Endothelial cell of umbilical vein (primary cell): Measurements from ENCODE around the gene COL9A3. TPM values are rescaled to one million over a fixed set of nuclear protein-coding genes. Genes with fewer than 3 reads are reported as not detected.

Experiments
- BruUV-seq: library from RNA; stranded (reverse); fragments of 400-500 nt; replicated peaks from 2 replicates; lab custom pipeline; 2021; lab: Mats Ljungman, UMichigan
- CTCF ChIA-PET: fragments of 300-600, 350-600 bp; sonication (Branson Sonifier 250); formaldehyde crosslinking; loops from one replicate; lab custom pipeline; 2021; ENCODE audit warnings: antibody characterized with exemption, inconsistent platforms; lab: Charles Lee
- POLR2A ChIA-PET: fragments of 300-600, 350-600 bp; sonication (Branson Sonifier 250); formaldehyde crosslinking; loops from one replicate; lab custom pipeline; 2021; ENCODE audit warnings: antibody characterized with exemption, inconsistent platforms; lab: Charles Lee
- DNase-seq: peaks from one replicate; pipeline ENCODE4 v3.0.0-alpha.2; 2011; ENCODE audit warnings: low read depth, low spot score
- FAIRE-seq: peaks from 2 replicates; lab custom pipeline; 2011; peaks lifted over from hg19 to GRCh38; lab: Jason Lieb, UNC
- H2AFZ ChIP-seq: 2 replicates; pipeline ENCODE4 v1.6.0; 2012; ENCODE audit warnings: low read depth, low read length, control low read depth, inconsistent platforms
- H3K27ac ChIP-seq: 2 replicates; pipeline ENCODE4 v1.5.1; 2011; ENCODE audit warnings: low read depth, mild to moderate bottlenecking, control low read depth, low read length, moderate library complexity; ENCODE audit not compliant: insufficient read depth
- H3K27me3 ChIP-seq, 2 experiments: 2 replicates each; pipeline versions ENCODE4 v1.6.0 to v1.6.1; 2011; ENCODE audit warnings: low read length in 2 of 2, mixed read lengths in 1 of 2; ENCODE audit not compliant: control insufficient read depth in 2 of 2, insufficient read depth in 2 of 2
- H3K36me3 ChIP-seq, 2 experiments: 2 replicates in 1 of 2; 3 replicates in 1 of 2; pipeline ENCODE4 v1.5.1; 2011; ENCODE audit warnings: low read length in 2 of 2, mild to moderate bottlenecking in 1 of 2, moderate library complexity in 1 of 2; ENCODE audit not compliant: control insufficient read depth in 2 of 2, insufficient read depth in 2 of 2; ENCODE audit errors: extremely low read depth in 1 of 2
- H3K4me1 ChIP-seq: 3 replicates; pipeline ENCODE4 v1.5.1; 2011; ENCODE audit warnings: mild to moderate bottlenecking, low read length; ENCODE audit not compliant: control insufficient read depth, insufficient read depth; ENCODE audit errors: extremely low read depth
- H3K4me2 ChIP-seq: 2 replicates; pipeline ENCODE4 v1.6.1; 2011; ENCODE audit warnings: low read length, control low read depth, mixed read lengths; ENCODE audit not compliant: insufficient read depth
- H3K4me3 ChIP-seq, 3 experiments: fragments of 200-600 bp in 1 of 3; sonication (generic), shearing (Covaris generic) in 1 of 3; replicated peaks in 1 of 3; 2 replicates each; pipeline ENCODE4 v1.5.1; 2011 to 2016; ENCODE audit warnings: control low read depth in 3 of 3, low read length in 3 of 3, mild to moderate bottlenecking in 2 of 3, inconsistent platforms in 1 of 3, low read depth in 1 of 3, moderate library complexity in 1 of 3; ENCODE audit not compliant: insufficient read depth in 1 of 3
- H3K79me2 ChIP-seq: 2 replicates; pipeline ENCODE4 v1.6.0; 2012; ENCODE audit warnings: low read length, inconsistent platforms; ENCODE audit not compliant: control insufficient read depth, insufficient read depth
- H3K9ac ChIP-seq: replicated peaks from 2 replicates; pipeline ENCODE3; 2011; ENCODE audit warnings: low read length, control low read depth; ENCODE audit not compliant: insufficient read depth; ENCODE audit errors: extremely low read depth
- H3K9me1 ChIP-seq: replicated peaks from 3 replicates; pipeline ENCODE4 v1.6.0; 2011; ENCODE audit warnings: mild to moderate bottlenecking, low read length; ENCODE audit not compliant: control insufficient read depth, insufficient read depth; ENCODE audit errors: extremely low read depth
- H3K9me3 ChIP-seq: replicated peaks from 2 replicates; pipeline ENCODE4 v1.5.1; 2012; ENCODE audit warnings: low read length, inconsistent platforms; ENCODE audit not compliant: control insufficient read depth, insufficient read depth
- H4K20me1 ChIP-seq: replicated peaks from 2 replicates; pipeline ENCODE3; 2011; ENCODE audit warnings: mild to moderate bottlenecking, low read length; ENCODE audit not compliant: control insufficient read depth, insufficient read depth; ENCODE audit errors: extremely low read depth
- CTCF ChIP-seq, 2 donors: IDR thresholded peaks; 1 replicate in 1 of 2; 2 replicates in 1 of 2; pipeline ENCODE4 v1.5.1; 2011; ENCODE audit warnings: low read length in 2 of 2, mild to moderate bottlenecking in 2 of 2, moderate library complexity in 2 of 2, control low read depth in 1 of 2, inconsistent platforms in 1 of 2, low read depth in 1 of 2; ENCODE audit not compliant: insufficient read depth in 1 of 2; ENCODE audit errors: extremely low read depth in 1 of 2
- EZH2 ChIP-seq: IDR thresholded peaks from 2 replicates; pipeline ENCODE4 v1.6.1; 2012; ENCODE audit warnings: borderline replicate concordance, low read depth, mild to moderate bottlenecking, moderate library complexity, low read length, inconsistent platforms; ENCODE audit not compliant: severe bottlenecking
- FOS ChIP-seq: IDR thresholded peaks from 2 replicates; pipeline ENCODE4 v1.6.1; 2011; ENCODE audit warnings: mild to moderate bottlenecking, low read length, moderate library complexity, borderline replicate concordance; ENCODE audit not compliant: insufficient read depth
- GATA2 ChIP-seq: IDR thresholded peaks from 2 replicates; pipeline ENCODE4 v1.7.0; 2011; ENCODE audit warnings: low read depth, mild to moderate bottlenecking, moderate library complexity, mixed read lengths, low read length; ENCODE audit not compliant: insufficient read length, insufficient read depth
- JUN ChIP-seq: IDR thresholded peaks from 2 replicates; pipeline ENCODE4 v1.6.1; 2011; ENCODE audit warnings: borderline replicate concordance, low read depth; ENCODE audit not compliant: insufficient read length, insufficient read depth
- MAX ChIP-seq: IDR thresholded peaks from 2 replicates; pipeline ENCODE4 v1.6.1; 2011; ENCODE audit not compliant: insufficient read depth, insufficient read length
- MYC ChIP-seq: IDR thresholded peaks from one replicate; pipeline ENCODE4 v1.6.1; 2011; ENCODE audit warnings: mild to moderate bottlenecking, low read depth, low read length
- POLR2A ChIP-seq: IDR thresholded peaks from 2 replicates; pipeline ENCODE4 v1.6.1; 2012; ENCODE audit warnings: low read depth, mild to moderate bottlenecking, control low read depth, low read length
- POLR2AphosphoS5 ChIP-seq: IDR thresholded peaks from 2 replicates; pipeline ENCODE4 v1.6.1; 2012; ENCODE audit warnings: low read depth, mild to moderate bottlenecking, control low read depth, low read length, moderate library complexity; ENCODE audit not compliant: insufficient read depth
- dilution Hi-C: fragments of 300-500 bp; cut with MboI; formaldehyde crosslinking; loops from one replicate; pipeline ENCODE4 v1.15.0; 2019; ENCODE audit warnings: low sequenced_read_pairs; ENCODE audit not compliant: extremely low pct_ligation_motif_present
- intact Hi-C: fragments of 100-400 bp; cut with micrococcal nuclease; formaldehyde crosslinking; loops from one replicate; pipeline ENCODE4 v1.10.0; 2022
- polyA plus RNA-seq, 4 experiments: library from polyadenylated mRNA; depleted of rRNA in 3 of 4; stranded (reverse) in 3 of 4; unstranded in 1 of 4; fragments of >200 nt; gene quantifications; 2 replicates each; pipeline versions ENCODE4 v1.2.1 to v1.2.3, GENCODE V29; 2011 to 2012; ENCODE audit warnings: missing spikeins in 1 of 4
- total RNA-seq: library from RNA; stranded (reverse); gene quantifications from 2 replicates; pipeline ENCODE4 v1.2.3, GENCODE V29; 2021

COL9A3 gene
- total and polyA plus RNA-seq, 2 donors (not counting 3 experiments of a cell fraction or from before 2014, with no cell fraction given): 0.46 to 0.60 TPM

- POLR2A ChIA-PET: no interaction called here
- no TSS peak for BruUV-seq
- H3K9me3 ChIP-seq: no peaks in the 10 kb centered on the region
- intact Hi-C loops (no loop called here), dilution Hi-C loops (no loop called here)
- FAIRE-seq (no peak), DNase-seq (no peak)
- CTCF ChIA-PET: interaction anchor here (1.0 to 1.6 kb wide), 7 partner anchors 10 to 148 kb away, joined by 3 to 9 read pairs (median 4); no protein-coding TSS in a partner anchor
- peaks cover 0 to 3% of the 10 kb centered on the region in 2 experiments for H3K27me3 ChIP-seq
- H2AFZ ChIP-seq: peak overlapping the region; percentile 83
- H3K36me3 ChIP-seq: peaks cover 0 to 7% of the 10 kb centered on the region in 2 experiments
- peaks cover 16% of the 10 kb centered on the region for H3K79me2 ChIP-seq
- H3K4me3 ChIP-seq: peak overlapping the region; percentile 38 to 64 (median 56)
- H4K20me1 ChIP-seq: no peaks in the 10 kb centered on the region
- no peak overlapping the region for H3K27ac ChIP-seq
- H3K9me1 ChIP-seq: no peaks in the 10 kb centered on the region
- peak overlapping the region; percentile 19 for H3K9ac ChIP-seq
- peak overlapping the region; percentile 70 for H3K4me2 ChIP-seq
- peak; percentile 2 for TF ChIP-seq POLR2AphosphoS5
- TF ChIP-seq FOS: no peak
- peaks cover 10% of the 10 kb centered on the region for H3K4me1 ChIP-seq
Measured at GRCh38 chr20:62860924-62861691, 44.3 kb downstream of the COL9A3 start.

- no TSS peak for BruUV-seq
- ChIA-PET POLR2A (no interaction called here), CTCF (interaction anchor here (0.7 to 1.6 kb wide), 7 partner anchors 9 to 469 kb away, joined by 3 to 9 read pairs (median 3); no protein-coding TSS in a partner anchor)
- no peaks in the 10 kb centered on the region for H3K9me3 ChIP-seq
- peak within 1 kb of the TSS; percentile 19 for H3K9ac ChIP-seq
- peak within 1 kb of the TSS; percentile 83 for H2AFZ ChIP-seq
- H3K9me1 ChIP-seq: no peaks in the 10 kb centered on the region
- dilution Hi-C loops (no loop called here), intact Hi-C loops (no loop called here)
- peaks cover 0 to 4% of the 10 kb centered on the region in 2 experiments for H3K36me3 ChIP-seq
- peak within 1 kb of the TSS; percentile 70 for H3K4me2 ChIP-seq
- H4K20me1 ChIP-seq: no peaks in the 10 kb centered on the region
- H3K4me3 ChIP-seq: peak within 1 kb of the TSS; percentile 51 to 64 (median 56)
- TF ChIP-seq POLR2AphosphoS5 (peak; percentile 28), MAX (peak; percentile 74), CTCF (IDR thresholded peaks at IDR 0.05; ENCODE audit: extremely low read depth in 1 of 2, insufficient read depth in 1 of 2, low read depth in 1 of 2, low read length in 2 of 2) (no peak), GATA2 (no peak), MYC (no peak), JUN (no peak), POLR2A (no peak), EZH2 (no peak)
- H3K27me3 ChIP-seq: peaks cover 0 to 3% of the 10 kb centered on the region in 2 experiments
- H3K4me1 ChIP-seq: peaks cover 10% of the 10 kb centered on the region
- peaks cover 16% of the 10 kb centered on the region for H3K79me2 ChIP-seq
- no peak within 1 kb of the TSS for H3K27ac ChIP-seq
- FAIRE-seq (peak; percentile 93), DNase-seq (peak; percentile 86)
Measured at GRCh38 chr20:62861726-62862336, 45.0 kb downstream of the COL9A3 start, which contains the start of gene TCFL5. Gene TCFL5, minus strand, starts transcription at chr20:62861822. Its CDS starts 152 bp downstream, at chr20:62861670.
